Ascending aorta (tissue), 2 donors: ENCODE data around the gene YY2. TPM values are rescaled to one million over a fixed set of nuclear protein-coding genes. Genes with fewer than 3 reads are reported as not detected.
"Not testable (repeated sequence)": the region's sequence is repeated elsewhere in the genome, so short reads cannot be mapped to it uniquely, and the experiment has no call there.

Experiments used
- DNase-seq, 2 donors: peaks; one replicate each; pipeline ENCODE4 v3.0.0-alpha.2; 2019; ENCODE audit warnings: low spot score in 2 of 2
- H3K27ac ChIP-seq, 2 donors: fragments of 200-600 bp; sonication (generic); one replicate each; pipeline ENCODE4 v1.5.1; 2016 to 2017; ENCODE audit warnings: mild to moderate bottlenecking in 1 of 2
- H3K27me3 ChIP-seq: fragments of 200-600 bp; sonication (generic); one replicate; pipeline ENCODE4 v1.5.1; 2017
- H3K36me3 ChIP-seq, 2 donors: fragments of 200-600 bp; sonication (generic); one replicate each; pipeline ENCODE4 v1.5.1; 2016
- H3K4me1 ChIP-seq, 2 donors: fragments of 200-600 bp; sonication (generic); one replicate each; pipeline ENCODE4 v1.5.1; 2016 to 2017; ENCODE audit warnings: mild to moderate bottlenecking in 1 of 2
- H3K4me3 ChIP-seq, 2 donors: fragments of 200-600 bp; sonication (generic); one replicate each; pipeline ENCODE4 v1.5.1; 2016 to 2017; ENCODE audit warnings: mild to moderate bottlenecking in 1 of 2
- H3K9me3 ChIP-seq, 2 donors: fragments of 200-600 bp; sonication (generic); one replicate each; pipeline ENCODE4 v1.5.1; 2016
- CTCF ChIP-seq, 3 experiments: fragments of 200-600 bp in 2 of 3; fragments of 450-650 bp in 1 of 3; sonication (generic) in 2 of 3; IDR thresholded peaks; one replicate each; pipeline ENCODE4 v1.5.1; 2016 to 2019; ENCODE audit warnings: antibody characterized with exemption in 3 of 3, mild to moderate bottlenecking in 1 of 3, moderate library complexity in 1 of 3
- intact Hi-C: fragments of 100-400 bp; cut with DNase I; formaldehyde crosslinking; loops from one replicate; pipeline ENCODE4 v1.15.1; 2023
- total RNA-seq: library from RNA; depleted of rRNA; stranded (reverse); fragments of >200 nt; gene quantifications from one replicate; pipeline ENCODE4 v1.1.0, GENCODE V29; 2016

Gene YY2
- total RNA-seq, 1 donor from 2014 or later: not detected

GRCh38 chrX:21873063-21873775 lies 17.4 kb downstream of the YY2 start:
- no peak for DNase-seq
- intact Hi-C loops: no loop called here
- Histone ChIP-seq H3K4me3 (no peak overlapping the region), H3K27me3 (no peaks in the 10 kb centered on the region), H3K27ac (peak overlapping the region; percentile 47 to 70), H3K4me1 (peaks cover 0 to 3% of the 10 kb centered on the region in 2 donors), H3K36me3 (no peaks in the 10 kb centered on the region), H3K9me3 (no peaks in the 10 kb centered on the region)
- TF ChIP-seq CTCF (IDR thresholded peaks at IDR 0.05): no peak

- intact Hi-C loops, H3K36me3 ChIP-seq, DNase-seq, H3K4me1 ChIP-seq, H3K27me3 ChIP-seq, H3K9me3 ChIP-seq, H3K4me3 ChIP-seq: not testable (repeated sequence)
- peak overlapping the region in 1 of 2 donors; percentile 17 for H3K27ac ChIP-seq
These were observed 18.4 kb downstream of the YY2 start for GRCh38 chrX:21874182-21874581.

- peak overlapping the region; percentile 14 to 17 for H3K27ac ChIP-seq
- H3K27me3 ChIP-seq: no peaks in the 10 kb centered on the region
- intact Hi-C loops: no loop called here
- TF ChIP-seq CTCF (IDR thresholded peaks at IDR 0.05): no peak
- no peak for DNase-seq
- no peak overlapping the region for H3K4me3 ChIP-seq
- H3K4me1 ChIP-seq: peaks cover 0 to 3% of the 10 kb centered on the region in 2 donors
- H3K36me3 ChIP-seq: no peaks in the 10 kb centered on the region
- no peaks in the 10 kb centered on the region for H3K9me3 ChIP-seq
These were observed 19.2 kb downstream of the YY2 start for GRCh38 chrX:21875013-21875412.

- no peaks in the 10 kb centered on the region for H3K27me3 ChIP-seq
- no peak overlapping the region for H3K27ac ChIP-seq
- no peak overlapping the region for H3K4me3 ChIP-seq
- H3K9me3 ChIP-seq: no peaks in the 10 kb centered on the region
- no peaks in the 10 kb centered on the region for H3K36me3 ChIP-seq
- no peak for TF ChIP-seq CTCF (IDR thresholded peaks at IDR 0.05)
- no peaks in the 10 kb centered on the region for H3K4me1 ChIP-seq
- intact Hi-C loops: no loop called here
- no peak for DNase-seq
These were observed 26.2 kb downstream of the YY2 start for GRCh38 chrX:21881881-21882574.

- TF ChIP-seq CTCF (IDR thresholded peaks at IDR 0.05): no peak
- Histone ChIP-seq H3K27ac (no peak overlapping the region), H3K4me1 (no peaks in the 10 kb centered on the region), H3K4me3 (no peak overlapping the region), H3K36me3 (no peaks in the 10 kb centered on the region), H3K9me3 (no peaks in the 10 kb centered on the region), H3K27me3 (no peaks in the 10 kb centered on the region)
- no peak for DNase-seq
- intact Hi-C loops: no loop called here
These were observed 27.5 kb downstream of the YY2 start for GRCh38 chrX:21883258-21883657.

- Histone ChIP-seq H3K27me3 (no peaks in the 10 kb centered on the region), H3K27ac (no peak overlapping the region), H3K9me3 (no peaks in the 10 kb centered on the region), H3K36me3 (no peaks in the 10 kb centered on the region), H3K4me3 (no peak overlapping the region), H3K4me1 (no peaks in the 10 kb centered on the region)
- no peak for DNase-seq
- intact Hi-C loops: no loop called here
- no peak for TF ChIP-seq CTCF (IDR thresholded peaks at IDR 0.05)
These were observed 29.8 kb downstream of the YY2 start for GRCh38 chrX:21885568-21885967.
